Activated T-helper 1 cell treated with anti-CD3 and anti-CD28 coated beads, Interleukin-12 subunit alpha, Interleukin-12 subunit beta, Interleukin-2, Interleukin-4 antibody, amounts not matched to agents 30 ng/mL and 10 ng/mL and 1 ng/mL, durations not matched to agents 14 hours and 24 hours and 36 hours (primary cell): ENCODE data around the gene TKTL1. TPM values are rescaled to one million over a fixed set of nuclear protein-coding genes. Genes with fewer than 3 reads are reported as not detected.

Source experiments
- total RNA-seq: library from RNA; stranded (reverse); gene quantifications from 2 replicates; pipeline ENCODE4 v1.2.3, GENCODE V29; 2022

The TKTL1 gene
- total RNA-seq, 1 donor from 2014 or later, result 0.34 TPM

Other genes with a start within 250 kb of the TKTL1 start
- gene MECP2, start 198.1 kb upstream of the TKTL1 start, total RNA-seq, result 53.4 and 59.4 TPM in 2 replicates
- gene OPN1LW, start 151.6 kb upstream of the TKTL1 start, total RNA-seq, result not detected in 2 replicates
- not detected in 2 replicates for gene OPN1MW, start 113.2 kb upstream of the TKTL1 start, total RNA-seq
- gene OPN1MW2, start 76.0 kb upstream of the TKTL1 start, total RNA-seq, result not detected in 2 replicates
- not detected in 2 replicates for gene OPN1MW3, start 38.2 kb upstream of the TKTL1 start, total RNA-seq
- not detected in 2 replicates for gene TEX28, start 671 bp upstream of the TKTL1 start, total RNA-seq
- 854 and 873 TPM in 2 replicates for gene FLNA, start 78.8 kb downstream of the TKTL1 start, total RNA-seq
- gene EMD, start 83.5 kb downstream of the TKTL1 start, total RNA-seq, result 83.3 and 85.5 TPM in 2 replicates
- gene RPL10, start 102.6 kb downstream of the TKTL1 start, total RNA-seq, result 2,208 and 2,261 TPM in 2 replicates
- 12.4 and 14.5 TPM in 2 replicates for gene DNASE1L1, start 113.5 kb downstream of the TKTL1 start, total RNA-seq
- gene TAFAZZIN, start 115.7 kb downstream of the TKTL1 start, total RNA-seq, result 65.2 and 69.2 TPM in 2 replicates
- 49.8 and 54.3 TPM in 2 replicates for gene ATP6AP1, start 132.9 kb downstream of the TKTL1 start, total RNA-seq
- 110 and 113 TPM in 2 replicates for gene GDI1, start 141.4 kb downstream of the TKTL1 start, total RNA-seq
- 84.9 and 95.4 TPM in 2 replicates for gene FAM50A, start 148.3 kb downstream of the TKTL1 start, total RNA-seq
- 45.4 and 61.1 TPM in 2 replicates for gene PLXNA3, start 162.5 kb downstream of the TKTL1 start, total RNA-seq
- gene LAGE3, start 183.5 kb downstream of the TKTL1 start, total RNA-seq, result 60.3 and 63.2 TPM in 2 replicates
- 59.2 and 63.5 TPM in 2 replicates for gene UBL4A, start 190.8 kb downstream of the TKTL1 start, total RNA-seq
- 19.9 and 23.1 TPM in 2 replicates for gene SLC10A3, start 194.8 kb downstream of the TKTL1 start, total RNA-seq
- gene FAM3A, start 220.4 kb downstream of the TKTL1 start, total RNA-seq, result 35.9 and 40.1 TPM in 2 replicates